ENCODE measurements around the gene GSTCD.
"Not testable (repeated sequence)": the region's sequence is repeated elsewhere in the genome, so short reads cannot be mapped to it uniquely, and the experiment has no call there.

Gene GSTCD

GRCh38 chr4:105729895-105730294 lies 21.3 kb downstream of the GSTCD start:
- POLR2A ChIA-PET; H3K27ac ChIP-seq (ENCODE audit: extremely low read depth, low read depth, low read length); H3K9me3 ChIP-seq (ENCODE audit: control insufficient read depth, insufficient read depth, low read depth, low read length); H3K4me3 ChIP-seq (ENCODE audit: low read depth, low read length); CTCF ChIA-PET; H3K4me1 ChIP-seq (ENCODE audit: control insufficient read depth, insufficient read depth, low read length): not testable (repeated sequence)
- H3K36me3 ChIP-seq (ENCODE audit: control insufficient read depth in 2 of 2, insufficient read depth in 1 of 2, low read length in 2 of 2): peaks cover 6 to 29% of the 10 kb centered on the region in 2 experiments
- TF ChIP-seq ZNF146 (tag by site-specific recombination; IDR thresholded peaks at IDR 0.05): peak; percentile 66

DNA sequence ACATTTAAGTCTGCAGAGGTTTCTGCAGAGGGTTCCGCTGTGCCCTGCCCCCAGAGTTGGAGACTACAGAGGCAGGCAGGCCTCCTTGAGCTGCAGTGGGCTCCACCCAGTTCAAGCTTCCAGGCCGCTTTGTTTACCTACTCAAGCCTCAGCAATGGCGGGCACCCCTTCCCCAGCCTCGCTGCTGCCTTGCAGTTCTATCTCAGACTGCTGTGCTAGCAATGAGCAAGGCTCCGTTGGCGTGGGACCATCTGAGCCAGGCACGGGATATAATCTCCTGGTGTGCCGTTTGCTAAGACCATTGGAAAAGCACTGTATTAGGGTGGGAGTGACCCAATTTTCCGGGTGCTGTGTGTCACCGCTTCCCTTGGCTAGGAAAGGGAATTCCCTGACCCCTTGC lies 26.6 kb downstream of the GSTCD start:
- POLR2A ChIA-PET; H3K9me3 ChIP-seq (ENCODE audit: control insufficient read depth, insufficient read depth, low read depth, low read length); CTCF ChIA-PET; H3K4me1 ChIP-seq (ENCODE audit: control insufficient read depth, insufficient read depth, low read length); H3K4me3 ChIP-seq (ENCODE audit: low read depth, low read length); H3K27ac ChIP-seq (ENCODE audit: extremely low read depth, low read depth, low read length): not testable (repeated sequence)
- peaks cover 0 to 10% of the 10 kb centered on the region in 2 experiments; a peak in 1 of 3 replicates for H3K36me3 ChIP-seq (ENCODE audit: control insufficient read depth in 2 of 2, insufficient read depth in 1 of 2, low read length in 2 of 2)

GRCh38 chr4:105741548-105741947 lies 33.0 kb downstream of the GSTCD start:
- Histone ChIP-seq H3K4me1 (ENCODE audit: control insufficient read depth, insufficient read depth, low read length) (no peaks in the 10 kb centered on the region), H3K36me3 (ENCODE audit: control insufficient read depth in 2 of 2, insufficient read depth in 1 of 2, low read length in 2 of 2) (peaks cover 0 to 14% of the 10 kb centered on the region in 2 experiments; a peak in 1 of 3 replicates), H3K4me3 (ENCODE audit: low read depth, low read length) (no peak overlapping the region), H3K9me3 (ENCODE audit: control insufficient read depth, insufficient read depth, low read depth, low read length) (no peaks in the 10 kb centered on the region), H3K27ac (ENCODE audit: extremely low read depth, low read depth, low read length) (no peak overlapping the region)
- TF ChIP-seq IKZF3 (tag by site-specific recombination; IDR thresholded peaks at IDR 0.05) (no peak), ZNF561 (tag by site-specific recombination; IDR thresholded peaks at IDR 0.05; ENCODE audit: borderline replicate concordance) (no peak), ZNF169 (tag by site-specific recombination; IDR thresholded peaks at IDR 0.05) (no peak), ZNF354C (tag by site-specific recombination; IDR thresholded peaks at IDR 0.05; ENCODE audit: borderline replicate concordance, low read depth) (no peak), KLF8 (tag by site-specific recombination; IDR thresholded peaks at IDR 0.05) (no peak), ZSCAN16 (tag by site-specific recombination; IDR thresholded peaks at IDR 0.05) (no peak), ZNF214 (tag by site-specific recombination; IDR thresholded peaks at IDR 0.05; ENCODE audit: borderline replicate concordance) (no peak), ZNF639 (tag by site-specific recombination; IDR thresholded peaks at IDR 0.05) (no peak), ZNF521 (tag by site-specific recombination; IDR thresholded peaks at IDR 0.05) (no peak), ZBTB20 (tag by site-specific recombination; IDR thresholded peaks at IDR 0.05) (no peak), ZNF37A (tag by site-specific recombination; IDR thresholded peaks at IDR 0.05) (no peak), ZNF660 (tag by site-specific recombination; IDR thresholded peaks at IDR 0.05) (no peak), ZNF221 (tag by site-specific recombination; IDR thresholded peaks at IDR 0.05; ENCODE audit: borderline replicate concordance) (no peak), ZFP69B (tag by site-specific recombination; IDR thresholded peaks at IDR 0.05) (no peak), ZBTB21 (tag by site-specific recombination; IDR thresholded peaks at IDR 0.05) (no peak), ZNF10 (tag by site-specific recombination; IDR thresholded peaks at IDR 0.05) (no peak), ZNF529 (tag by site-specific recombination; IDR thresholded peaks at IDR 0.05; ENCODE audit: insufficient replicate concordance) (no peak)
- TF ChIP-seq, protein P1, sequence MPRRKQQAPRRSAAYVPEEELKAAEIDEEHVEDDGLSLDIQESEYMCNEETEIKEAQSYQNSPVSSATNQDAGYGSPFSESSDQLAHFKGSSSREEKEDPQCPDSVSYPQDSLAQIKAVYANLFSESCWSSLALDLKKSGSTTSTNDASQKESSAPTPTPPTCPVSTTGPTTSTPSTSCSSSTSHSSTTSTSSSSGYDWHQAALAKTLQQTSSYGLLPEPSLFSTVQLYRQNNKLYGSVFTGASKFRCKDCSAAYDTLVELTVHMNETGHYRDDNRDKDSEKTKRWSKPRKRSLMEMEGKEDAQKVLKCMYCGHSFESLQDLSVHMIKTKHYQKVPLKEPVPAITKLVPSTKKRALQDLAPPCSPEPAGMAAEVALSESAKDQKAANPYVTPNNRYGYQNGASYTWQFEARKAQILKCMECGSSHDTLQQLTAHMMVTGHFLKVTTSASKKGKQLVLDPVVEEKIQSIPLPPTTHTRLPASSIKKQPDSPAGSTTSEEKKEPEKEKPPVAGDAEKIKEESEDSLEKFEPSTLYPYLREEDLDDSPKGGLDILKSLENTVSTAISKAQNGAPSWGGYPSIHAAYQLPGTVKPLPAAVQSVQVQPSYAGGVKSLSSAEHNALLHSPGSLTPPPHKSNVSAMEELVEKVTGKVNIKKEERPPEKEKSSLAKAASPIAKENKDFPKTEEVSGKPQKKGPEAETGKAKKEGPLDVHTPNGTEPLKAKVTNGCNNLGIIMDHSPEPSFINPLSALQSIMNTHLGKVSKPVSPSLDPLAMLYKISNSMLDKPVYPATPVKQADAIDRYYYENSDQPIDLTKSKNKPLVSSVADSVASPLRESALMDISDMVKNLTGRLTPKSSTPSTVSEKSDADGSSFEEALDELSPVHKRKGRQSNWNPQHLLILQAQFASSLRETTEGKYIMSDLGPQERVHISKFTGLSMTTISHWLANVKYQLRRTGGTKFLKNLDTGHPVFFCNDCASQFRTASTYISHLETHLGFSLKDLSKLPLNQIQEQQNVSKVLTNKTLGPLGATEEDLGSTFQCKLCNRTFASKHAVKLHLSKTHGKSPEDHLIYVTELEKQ (tag by site-specific recombination; IDR thresholded peaks at IDR 0.05; ENCODE audit: borderline replicate concordance): no peak
- TF ChIP-seq, protein P2, sequence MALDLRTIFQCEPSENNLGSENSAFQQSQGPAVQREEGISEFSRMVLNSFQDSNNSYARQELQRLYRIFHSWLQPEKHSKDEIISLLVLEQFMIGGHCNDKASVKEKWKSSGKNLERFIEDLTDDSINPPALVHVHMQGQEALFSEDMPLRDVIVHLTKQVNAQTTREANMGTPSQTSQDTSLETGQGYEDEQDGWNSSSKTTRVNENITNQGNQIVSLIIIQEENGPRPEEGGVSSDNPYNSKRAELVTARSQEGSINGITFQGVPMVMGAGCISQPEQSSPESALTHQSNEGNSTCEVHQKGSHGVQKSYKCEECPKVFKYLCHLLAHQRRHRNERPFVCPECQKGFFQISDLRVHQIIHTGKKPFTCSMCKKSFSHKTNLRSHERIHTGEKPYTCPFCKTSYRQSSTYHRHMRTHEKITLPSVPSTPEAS (tag by site-specific recombination; IDR thresholded peaks at IDR 0.05): no peak
- TF ChIP-seq, protein P3, sequence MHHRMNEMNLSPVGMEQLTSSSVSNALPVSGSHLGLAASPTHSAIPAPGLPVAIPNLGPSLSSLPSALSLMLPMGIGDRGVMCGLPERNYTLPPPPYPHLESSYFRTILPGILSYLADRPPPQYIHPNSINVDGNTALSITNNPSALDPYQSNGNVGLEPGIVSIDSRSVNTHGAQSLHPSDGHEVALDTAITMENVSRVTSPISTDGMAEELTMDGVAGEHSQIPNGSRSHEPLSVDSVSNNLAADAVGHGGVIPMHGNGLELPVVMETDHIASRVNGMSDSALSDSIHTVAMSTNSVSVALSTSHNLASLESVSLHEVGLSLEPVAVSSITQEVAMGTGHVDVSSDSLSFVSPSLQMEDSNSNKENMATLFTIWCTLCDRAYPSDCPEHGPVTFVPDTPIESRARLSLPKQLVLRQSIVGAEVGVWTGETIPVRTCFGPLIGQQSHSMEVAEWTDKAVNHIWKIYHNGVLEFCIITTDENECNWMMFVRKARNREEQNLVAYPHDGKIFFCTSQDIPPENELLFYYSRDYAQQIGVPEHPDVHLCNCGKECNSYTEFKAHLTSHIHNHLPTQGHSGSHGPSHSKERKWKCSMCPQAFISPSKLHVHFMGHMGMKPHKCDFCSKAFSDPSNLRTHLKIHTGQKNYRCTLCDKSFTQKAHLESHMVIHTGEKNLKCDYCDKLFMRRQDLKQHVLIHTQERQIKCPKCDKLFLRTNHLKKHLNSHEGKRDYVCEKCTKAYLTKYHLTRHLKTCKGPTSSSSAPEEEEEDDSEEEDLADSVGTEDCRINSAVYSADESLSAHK (tag by site-specific recombination; IDR thresholded peaks at IDR 0.05): no peak
- ChIA-PET CTCF (no interaction called here), POLR2A (no interaction called here)
